Lung (tissue), 12 donors: ENCODE data around the gene C1orf21. TPM values are rescaled to one million over a fixed set of nuclear protein-coding genes. Genes with fewer than 3 reads are reported as not detected.

Experiments used
- ATAC-seq: fragments of 200-7000 bp; cut with Tn5 transposase; one replicate; pipeline ENCODE4 v1.9.1; 2020; ENCODE audit warnings: moderate number of reproducible peaks; ENCODE audit not compliant: insufficient read depth, low FRiP score
- DNase-seq, 3 donors: peaks; one replicate each; pipeline ENCODE4 v3.0.0-alpha.2; 2013 to 2017
- H3K27ac ChIP-seq, 2 donors: one replicate each; pipeline ENCODE4 v1.5.1; 2013; ENCODE audit warnings: mild to moderate bottlenecking in 2 of 2, moderate library complexity in 2 of 2, control low read depth in 1 of 2, inconsistent platforms in 1 of 2, low read depth in 1 of 2, low read length in 1 of 2
- H3K27me3 ChIP-seq, 3 donors: one replicate each; pipeline ENCODE4 v1.5.1; 2013; ENCODE audit warnings: low read length in 2 of 3; ENCODE audit not compliant: control insufficient read depth in 3 of 3, insufficient read depth in 3 of 3
- H3K36me3 ChIP-seq, 4 donors: one replicate each; pipeline ENCODE4 v1.5.1; 2013; ENCODE audit warnings: low read length in 4 of 4, mild to moderate bottlenecking in 1 of 4, moderate library complexity in 1 of 4; ENCODE audit not compliant: control insufficient read depth in 4 of 4, insufficient read depth in 4 of 4
- H3K4me1 ChIP-seq, 5 donors: one replicate each; pipeline ENCODE4 v1.5.1; 2013; ENCODE audit warnings: low read length in 5 of 5, mild to moderate bottlenecking in 2 of 5, moderate library complexity in 1 of 5; ENCODE audit not compliant: control insufficient read depth in 5 of 5, insufficient read depth in 5 of 5
- H3K4me3 ChIP-seq: one replicate; pipeline ENCODE4 v1.5.1; 2013; ENCODE audit warnings: mild to moderate bottlenecking, control low read depth, moderate library complexity
- H3K9ac ChIP-seq, 2 donors: one replicate each; pipeline ENCODE4 v1.5.1; 2013; ENCODE audit warnings: low read length in 2 of 2, control low read depth in 1 of 2; ENCODE audit not compliant: insufficient read depth in 1 of 2
- H3K9me3 ChIP-seq, 4 donors: one replicate each; pipeline ENCODE4 v1.5.1; 2013; ENCODE audit warnings: low read length in 3 of 4, mild to moderate bottlenecking in 1 of 4, moderate library complexity in 1 of 4; ENCODE audit not compliant: control insufficient read depth in 4 of 4, insufficient read depth in 3 of 4
- CTCF ChIP-seq: IDR thresholded peaks from 2 replicates; pipeline ENCODE4 v1.5.1; 2012; ENCODE audit warnings: mild to moderate bottlenecking; ENCODE audit errors: control extremely low read depth, extremely low read depth
- WGBS, 2 donors: extraction: QIAGEN DNeasy Blood & Tissue Kit; methylation state at CpG; one replicate each; pipeline ENCODE4 v1.1.7; 2013; 5-methylcytosine and 5-hydroxymethylcytosine counted together
- polyA plus RNA-seq, 2 donors: library from polyadenylated mRNA; stranded (reverse); fragments of 200-250 nt; gene quantifications; one replicate each; pipeline ENCODE4 v1.2.1, GENCODE V29; 2013
- total RNA-seq, 2 donors: library from RNA; depleted of rRNA in 1 of 2; stranded (reverse); fragments of >200 nt in 1 of 2; gene quantifications; one replicate each; pipeline ENCODE4 v1.2.1, GENCODE V29; 2014 to 2021
- donor health status: control.
- donor health status: control.
- donor health status: Bipolar disorder and iron deficiency.
- donor health status: healthy.
- donor health status: DM: yes; HTN: yes; CAD: no.

C1orf21 gene
- total and polyA plus RNA-seq, 4 donors, result 16.2 to 59.9 (median 45.5) TPM

GRCh38 chr1:184499616-184500015, 112.8 kb downstream of the C1orf21 start:
- ATAC-seq (no peak), DNase-seq (no peak)
- Histone ChIP-seq H3K36me3 (no peaks in the 10 kb centered on the region), H3K9ac (no peak overlapping the region), H3K4me3 (no peak overlapping the region), H3K27me3 (no peaks in the 10 kb centered on the region), H3K27ac (no peak overlapping the region), H3K9me3 (no peaks in the 10 kb centered on the region), H3K4me1 (peaks cover 0 to 13% (median 0%) of the 10 kb centered on the region in 5 donors)
- no peak for TF ChIP-seq CTCF
- WGBS, 2 donors, result 83 to 96% methylated on average over 1 of the region's 1 CpG

GRCh38 chr1:184502161-184502560, 115.3 kb downstream of the C1orf21 start:
- 86 to 96% methylated on average over 6 of the region's 6 CpGs for WGBS, 2 donors
- no peak for ATAC-seq

GRCh38 chr1:184503221-184503749, 116.5 kb downstream of the C1orf21 start:
- Histone ChIP-seq H3K4me3 (no peak overlapping the region), H3K4me1 (peaks cover 0 to 28% (median 9%) of the 10 kb centered on the region in 5 donors), H3K27me3 (no peaks in the 10 kb centered on the region), H3K36me3 (no peaks in the 10 kb centered on the region), H3K27ac (no peak overlapping the region), H3K9me3 (no peaks in the 10 kb centered on the region), H3K9ac (no peak overlapping the region)
- TF ChIP-seq CTCF, result no peak
- ATAC-seq, result no peak
- 89 to 92% methylated on average over 6 of the region's 6 CpGs for WGBS, 2 donors
- DNase-seq, result no peak

More at GRCh38 chr1:184502161-184502560, 115.3 kb downstream of the C1orf21 start:
- DNase-seq, result no peak
- Histone ChIP-seq H3K27ac (no peak overlapping the region), H3K9me3 (no peaks in the 10 kb centered on the region), H3K36me3 (no peaks in the 10 kb centered on the region), H3K4me3 (no peak overlapping the region), H3K4me1 (peaks cover 0 to 22% (median under 1%) of the 10 kb centered on the region in 5 donors), H3K9ac (no peak overlapping the region), H3K27me3 (no peaks in the 10 kb centered on the region)
- TF ChIP-seq CTCF, result no peak
